ENCODE data around the gene DOCK2. TPM values are rescaled to one million over a fixed set of nuclear protein-coding genes. Genes with fewer than 3 reads are reported as not detected.

Gene DOCK2
- total RNA-seq, 1 donor from 2014 or later, result 1.1 TPM

DNA sequence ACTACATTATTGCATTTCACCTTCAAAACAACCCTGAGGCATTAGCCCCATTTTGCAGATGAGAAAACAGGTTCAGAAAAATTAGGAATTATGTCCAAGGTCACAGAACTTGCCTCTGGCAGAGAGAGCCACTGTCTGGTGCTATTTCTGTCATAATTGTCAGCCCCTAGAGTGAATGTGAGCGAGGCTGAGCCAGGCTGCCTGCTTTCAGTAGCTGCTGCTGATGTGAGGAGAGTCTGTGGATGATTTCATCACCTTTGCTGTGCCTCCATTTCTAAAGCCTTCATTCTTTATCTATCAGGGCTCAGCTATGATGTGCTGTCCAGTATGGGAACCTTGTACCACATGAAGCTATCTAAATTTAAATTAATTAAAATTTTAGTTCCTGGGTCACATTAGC lies 271.8 kb downstream of the DOCK2 start:
- H3K79me2 ChIP-seq (ENCODE audit: low read depth), result no peaks in the 10 kb centered on the region
- H3K9me3 Mint-ChIP-seq, result no peaks in the 10 kb centered on the region
- no peak overlapping the region for H3K27ac Mint-ChIP-seq
- H3K27me3 ChIP-seq, result no peaks in the 10 kb centered on the region
- H3K36me3 Mint-ChIP-seq, result no peaks in the 10 kb centered on the region
- peaks cover 9% of the 10 kb centered on the region for H3F3A ChIP-seq (ENCODE audit: low read depth)
- no peak overlapping the region for H3K4me2 ChIP-seq
- TF ChIP-seq, protein P1, sequence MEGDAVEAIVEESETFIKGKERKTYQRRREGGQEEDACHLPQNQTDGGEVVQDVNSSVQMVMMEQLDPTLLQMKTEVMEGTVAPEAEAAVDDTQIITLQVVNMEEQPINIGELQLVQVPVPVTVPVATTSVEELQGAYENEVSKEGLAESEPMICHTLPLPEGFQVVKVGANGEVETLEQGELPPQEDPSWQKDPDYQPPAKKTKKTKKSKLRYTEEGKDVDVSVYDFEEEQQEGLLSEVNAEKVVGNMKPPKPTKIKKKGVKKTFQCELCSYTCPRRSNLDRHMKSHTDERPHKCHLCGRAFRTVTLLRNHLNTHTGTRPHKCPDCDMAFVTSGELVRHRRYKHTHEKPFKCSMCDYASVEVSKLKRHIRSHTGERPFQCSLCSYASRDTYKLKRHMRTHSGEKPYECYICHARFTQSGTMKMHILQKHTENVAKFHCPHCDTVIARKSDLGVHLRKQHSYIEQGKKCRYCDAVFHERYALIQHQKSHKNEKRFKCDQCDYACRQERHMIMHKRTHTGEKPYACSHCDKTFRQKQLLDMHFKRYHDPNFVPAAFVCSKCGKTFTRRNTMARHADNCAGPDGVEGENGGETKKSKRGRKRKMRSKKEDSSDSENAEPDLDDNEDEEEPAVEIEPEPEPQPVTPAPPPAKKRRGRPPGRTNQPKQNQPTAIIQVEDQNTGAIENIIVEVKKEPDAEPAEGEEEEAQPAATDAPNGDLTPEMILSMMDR (IDR thresholded peaks at IDR 0.05), result no peak
- TF ChIP-seq EZH2 (IDR thresholded peaks at IDR 0.05), result no peak
- no peak for TF ChIP-seq EZH2phosphoT487 (IDR thresholded peaks at IDR 0.05)
- no peak for DNase-seq (ENCODE audit: low spot score)
- no peak overlapping the region for H3K27ac ChIP-seq
- H3K9me3 ChIP-seq (ENCODE audit: low read depth), result no peaks in the 10 kb centered on the region
- H3K36me3 ChIP-seq, result no peaks in the 10 kb centered on the region
- H4K20me1 ChIP-seq (ENCODE audit: low read depth), result no peaks in the 10 kb centered on the region
- H3K4me3 ChIP-seq, result no peak overlapping the region
- H2AFZ ChIP-seq (replicated peaks), result no peak overlapping the region
- peaks cover 10% of the 10 kb centered on the region for H3K4me1 Mint-ChIP-seq
- no peak overlapping the region for H3K9ac ChIP-seq
- no peak overlapping the region for H3K4me3 Mint-ChIP-seq
- peaks cover 2% of the 10 kb centered on the region for H3K27me3 Mint-ChIP-seq (ENCODE audit: insufficient read depth, low read depth)
- peaks cover 21% of the 10 kb centered on the region for H3K4me1 ChIP-seq

DNA sequence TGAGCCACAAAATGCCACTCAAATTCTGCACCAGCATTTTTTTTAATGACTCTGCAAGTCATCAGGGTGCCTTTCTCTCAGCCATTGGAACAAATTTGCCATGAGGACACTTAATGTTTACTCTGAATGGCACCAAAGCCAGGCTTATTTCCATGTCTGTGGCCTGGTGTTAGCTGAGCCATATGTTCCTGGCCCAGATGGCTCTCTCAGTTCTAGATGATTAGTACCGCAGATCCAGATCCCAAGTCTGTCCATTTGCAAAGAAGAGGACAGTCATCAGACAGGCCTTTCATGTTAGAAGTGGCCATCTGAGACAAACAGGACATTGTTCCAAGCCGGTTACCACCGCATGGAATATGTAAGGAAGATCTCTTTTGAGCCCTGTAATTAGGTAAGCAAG lies 272.9 kb downstream of the DOCK2 start:
- peaks cover 11% of the 10 kb centered on the region for H3K4me1 ChIP-seq
- Mint-ChIP-seq H3K4me1 (peaks cover 9% of the 10 kb centered on the region), H3K4me3 (no peak overlapping the region), H3K36me3 (no peaks in the 10 kb centered on the region), H3K27ac (no peak overlapping the region), H3K9me3 (no peaks in the 10 kb centered on the region), H3K27me3 (ENCODE audit: insufficient read depth, low read depth) (peaks cover under 1% of the 10 kb centered on the region)
- no peak overlapping the region for H2AFZ ChIP-seq (replicated peaks)
- H3F3A ChIP-seq (ENCODE audit: low read depth), result no peaks in the 10 kb centered on the region
- no peaks in the 10 kb centered on the region for H3K27me3 ChIP-seq
- no peak for TF ChIP-seq EZH2 (IDR thresholded peaks at IDR 0.05)
- no peak for TF ChIP-seq EZH2phosphoT487 (IDR thresholded peaks at IDR 0.05)
- TF ChIP-seq, protein P1 (IDR thresholded peaks at IDR 0.05), result no peak
- no peaks in the 10 kb centered on the region for H3K79me2 ChIP-seq (ENCODE audit: low read depth)
- H3K36me3 ChIP-seq, result no peaks in the 10 kb centered on the region
- H4K20me1 ChIP-seq (ENCODE audit: low read depth), result no peaks in the 10 kb centered on the region
- H3K4me2 ChIP-seq, result no peak overlapping the region
- DNase-seq (ENCODE audit: low spot score), result no peak
- H3K4me3 ChIP-seq, result no peak overlapping the region
- no peak overlapping the region for H3K27ac ChIP-seq
- H3K9me3 ChIP-seq (ENCODE audit: low read depth), result no peaks in the 10 kb centered on the region
- no peak overlapping the region for H3K9ac ChIP-seq

DNA sequence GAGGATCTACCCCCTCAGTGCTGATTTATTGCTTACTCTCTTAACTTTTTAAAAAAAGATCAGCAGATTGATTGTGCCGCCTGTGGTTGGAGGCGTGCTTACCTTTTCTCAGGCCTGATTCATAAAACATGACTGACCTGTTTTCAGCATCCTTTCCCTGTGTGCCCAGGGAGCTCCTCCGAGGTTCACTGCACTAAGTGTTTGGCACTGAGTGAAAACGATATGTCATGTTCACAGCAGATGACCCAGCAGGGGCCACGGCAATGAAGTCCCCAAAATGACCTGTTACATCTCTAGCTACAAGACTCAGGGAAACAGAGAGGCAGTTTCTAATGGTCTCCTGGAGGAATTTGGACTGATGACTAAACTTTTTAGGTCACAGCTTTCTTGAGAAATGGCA lies 273.3 kb downstream of the DOCK2 start:
- no peaks in the 10 kb centered on the region for H3K36me3 ChIP-seq
- H3K27me3 Mint-ChIP-seq (ENCODE audit: insufficient read depth, low read depth), result no peaks in the 10 kb centered on the region
- no peak overlapping the region for H3K27ac Mint-ChIP-seq
- DNase-seq (ENCODE audit: low spot score), result no peak
- H4K20me1 ChIP-seq (ENCODE audit: low read depth), result no peaks in the 10 kb centered on the region
- H3K4me1 ChIP-seq, result peaks cover 8% of the 10 kb centered on the region
- H3K27ac ChIP-seq, result no peak overlapping the region
- no peaks in the 10 kb centered on the region for H3K79me2 ChIP-seq (ENCODE audit: low read depth)
- H3K4me1 Mint-ChIP-seq, result peaks cover 8% of the 10 kb centered on the region
- H3K9ac ChIP-seq, result no peak overlapping the region
- H3K4me3 Mint-ChIP-seq, result no peak overlapping the region
- TF ChIP-seq EZH2 (IDR thresholded peaks at IDR 0.05), result no peak
- TF ChIP-seq EZH2phosphoT487 (IDR thresholded peaks at IDR 0.05), result no peak
- TF ChIP-seq, protein P1 (IDR thresholded peaks at IDR 0.05), result no peak
- no peak overlapping the region for H2AFZ ChIP-seq (replicated peaks)
- H3K4me3 ChIP-seq, result no peak overlapping the region
- no peaks in the 10 kb centered on the region for H3F3A ChIP-seq (ENCODE audit: low read depth)
- H3K9me3 Mint-ChIP-seq, result no peaks in the 10 kb centered on the region
- no peak overlapping the region for H3K4me2 ChIP-seq
- H3K27me3 ChIP-seq, result no peaks in the 10 kb centered on the region
- no peaks in the 10 kb centered on the region for H3K36me3 Mint-ChIP-seq
- H3K9me3 ChIP-seq (ENCODE audit: low read depth), result no peaks in the 10 kb centered on the region

Data from neural progenitor cell (in vitro differentiated cells).